Spleen (tissue), 11 donors: ENCODE data around the gene MACROD2. TPM values are rescaled to one million over a fixed set of nuclear protein-coding genes. Genes with fewer than 3 reads are reported as not detected.

ENCODE experiments used
- DNase-seq: peaks from one replicate; pipeline ENCODE4 v3.0.0-alpha.2; 2020
- H3K27ac ChIP-seq, 8 donors: fragments of 200-600 bp; sonication (generic) in 7 of 8; 1 replicate in 4 of 8; 2 replicates in 4 of 8; pipeline versions ENCODE4 v1.5.0 to v1.8.0; 2016 to 2021; ENCODE audit warnings: inconsistent platforms in 4 of 8, mild to moderate bottlenecking in 4 of 8, moderate library complexity in 1 of 8
- H3K27me3 ChIP-seq, 7 donors: fragments of 200-600 bp; sonication (generic) in 6 of 7; replicated peaks in 1 of 7; 1 replicate in 4 of 7; 2 replicates in 3 of 7; pipeline versions ENCODE4 v1.5.0 to v1.8.0; 2016 to 2021; ENCODE audit warnings: inconsistent platforms in 3 of 7, mild to moderate bottlenecking in 1 of 7
- H3K36me3 ChIP-seq, 6 donors: fragments of 200-600 bp; sonication (generic) in 5 of 6; 1 replicate in 4 of 6; 2 replicates in 2 of 6; pipeline versions ENCODE4 v1.5.0 to v1.8.0; 2016 to 2021; ENCODE audit warnings: inconsistent platforms in 2 of 6
- H3K4me1 ChIP-seq, 6 donors: fragments of 200-600 bp; sonication (generic) in 5 of 6; 1 replicate in 3 of 6; 2 replicates in 3 of 6; pipeline versions ENCODE4 v1.5.0 to v1.8.0; 2016 to 2021; ENCODE audit warnings: inconsistent platforms in 3 of 6
- H3K4me3 ChIP-seq, 8 donors: fragments of 200-600 bp; sonication (generic) in 7 of 8; 1 replicate in 4 of 8; 2 replicates in 4 of 8; pipeline versions ENCODE4 v1.5.0 to v1.8.0; 2016 to 2021; ENCODE audit warnings: inconsistent platforms in 4 of 8, mild to moderate bottlenecking in 4 of 8, moderate library complexity in 2 of 8
- H3K9me3 ChIP-seq, 8 donors: fragments of 200-600 bp; sonication (generic) in 7 of 8; 1 replicate in 4 of 8; 2 replicates in 4 of 8; pipeline versions ENCODE4 v1.5.0 to v1.8.0; 2016 to 2021; ENCODE audit warnings: inconsistent platforms in 4 of 8
- POLR2A ChIP-seq, 3 donors: fragments of 450-650 bp; IDR thresholded peaks; one replicate each; pipeline ENCODE4 v1.5.1; 2017; ENCODE audit warnings: antibody characterized with exemption in 3 of 3, mild to moderate bottlenecking in 1 of 3
- POLR2AphosphoS5 ChIP-seq, 3 donors: sonication (generic); formaldehyde crosslinking; IDR thresholded peaks; one replicate each; pipeline ENCODE4 v1.5.1; 2017; ENCODE audit warnings: antibody characterized with exemption in 3 of 3
- WGBS, 5 donors: extraction: QIAGEN DNeasy Blood & Tissue Kit in 3 of 5; methylation state at CpG; one replicate each; pipeline versions ENCODE4 v1.1.5 to v1.1.7; 2013 to 2018; 5-methylcytosine and 5-hydroxymethylcytosine counted together
- intact Hi-C: fragments of 100-400 bp; cut with DNase I; formaldehyde crosslinking; loops from one replicate; pipeline ENCODE4 v1.15.0; 2023; ENCODE audit warnings: low total_unique reads
- polyA plus RNA-seq, 3 donors: library from polyadenylated mRNA; stranded (reverse); fragments of 200-250 nt; gene quantifications; one replicate each; pipeline ENCODE4 v1.2.1, GENCODE V29; 2013
- total RNA-seq, 7 donors: library from RNA; depleted of rRNA in 3 of 7; stranded (reverse); fragments of >200 nt in 3 of 7; fragmentation: NEBNext Ultra II Directional in 4 of 7; extraction: Animal tissue kit (Norgen Biotek cat#: 25700) in 4 of 7; gene quantifications; one replicate each; pipeline versions ENCODE4 v1.1.0 to v1.2.1, GENCODE V29; 2016 to 2021
- TF ChIP-seq, protein P1 (sequence below), 11 experiments: fragments of 200-600 bp in 7 of 11; fragments of 450-650 bp in 4 of 11; sonication (generic) in 4 of 11; IDR thresholded peaks in 8 of 11; conservative IDR thresholded peaks in 3 of 11; 1 replicate in 7 of 11; 2 replicates in 4 of 11; pipeline versions ENCODE4 v1.4.0 to v1.8.0; 2016 to 2021; ENCODE audit warnings: antibody characterized with exemption in 11 of 11, inconsistent platforms in 4 of 11, mild to moderate bottlenecking in 1 of 11
- donor health status: healthy with polysubstance abuse.
- donor health status: DM: no; HTN: no; CAD: no; lungs with moderate emphysema.
- donor health status: DM: no; HTN: no; CAD: no.
- donor health status: Bipolar disorder and iron deficiency.
- donor health status: healthy.
- donor health status: DM: no; HTN: no; CAD: no.
- donor health status: DM: yes; HTN: yes; CAD: no.

MACROD2 gene
- total and polyA plus RNA-seq, 10 donors: 1.5 to 4.7 (median 3.4) TPM

DNA sequence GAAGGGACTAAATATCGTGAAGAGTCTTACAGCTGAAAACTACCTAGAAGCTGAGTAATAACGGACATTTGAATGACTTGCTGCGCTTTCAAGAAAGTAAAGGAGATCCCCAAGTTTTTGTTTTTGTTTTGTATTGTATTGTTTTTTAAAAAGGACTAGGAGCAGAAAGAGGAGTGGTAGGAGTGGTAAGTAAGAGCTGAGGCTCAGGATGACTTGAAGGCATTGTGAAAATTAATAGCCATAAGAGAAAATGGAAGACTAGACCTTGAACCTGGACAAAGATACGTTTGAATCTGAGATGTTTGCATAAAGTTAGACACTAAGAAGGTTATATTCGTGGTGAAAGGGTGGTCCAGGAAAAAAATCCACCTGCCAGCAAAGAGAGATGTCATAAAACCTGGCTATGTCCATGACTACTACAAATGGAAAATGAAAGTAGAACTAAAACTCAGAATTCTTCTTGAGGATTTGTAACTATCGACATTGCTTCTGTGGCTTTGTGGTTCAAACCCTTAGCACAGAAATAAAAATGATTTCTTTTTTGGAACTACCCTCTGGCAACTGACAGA is 1166.8 kb downstream of the MACROD2 start:
- Histone ChIP-seq H3K27me3 (no peaks in the 10 kb centered on the region), H3K9me3 (no peaks in the 10 kb centered on the region), H3K27ac (no peak overlapping the region), H3K4me1 (peaks cover 0 to 8% (median 0%) of the 10 kb centered on the region in 6 donors), H3K4me3 (peak overlapping the region in 7 of 8 donors; percentile 2 to 58 (median 19)), H3K36me3 (no peaks in the 10 kb centered on the region)
- no peak for DNase-seq
- WGBS, 5 donors: 47 to 51% (median 50%) methylated on average over 6 of the region's 6 CpGs
- intact Hi-C loops: no loop called here
- no peak for TF ChIP-seq POLR2A (IDR thresholded peaks at IDR 0.05)
- no peak for TF ChIP-seq POLR2AphosphoS5 (IDR thresholded peaks at IDR 0.05)
- TF ChIP-seq, protein P1, sequence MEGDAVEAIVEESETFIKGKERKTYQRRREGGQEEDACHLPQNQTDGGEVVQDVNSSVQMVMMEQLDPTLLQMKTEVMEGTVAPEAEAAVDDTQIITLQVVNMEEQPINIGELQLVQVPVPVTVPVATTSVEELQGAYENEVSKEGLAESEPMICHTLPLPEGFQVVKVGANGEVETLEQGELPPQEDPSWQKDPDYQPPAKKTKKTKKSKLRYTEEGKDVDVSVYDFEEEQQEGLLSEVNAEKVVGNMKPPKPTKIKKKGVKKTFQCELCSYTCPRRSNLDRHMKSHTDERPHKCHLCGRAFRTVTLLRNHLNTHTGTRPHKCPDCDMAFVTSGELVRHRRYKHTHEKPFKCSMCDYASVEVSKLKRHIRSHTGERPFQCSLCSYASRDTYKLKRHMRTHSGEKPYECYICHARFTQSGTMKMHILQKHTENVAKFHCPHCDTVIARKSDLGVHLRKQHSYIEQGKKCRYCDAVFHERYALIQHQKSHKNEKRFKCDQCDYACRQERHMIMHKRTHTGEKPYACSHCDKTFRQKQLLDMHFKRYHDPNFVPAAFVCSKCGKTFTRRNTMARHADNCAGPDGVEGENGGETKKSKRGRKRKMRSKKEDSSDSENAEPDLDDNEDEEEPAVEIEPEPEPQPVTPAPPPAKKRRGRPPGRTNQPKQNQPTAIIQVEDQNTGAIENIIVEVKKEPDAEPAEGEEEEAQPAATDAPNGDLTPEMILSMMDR (IDR thresholded peaks at IDR 0.05 in 8 of 11, conservative IDR thresholded peaks at IDR 0.05 in 3 of 11): no peak

DNA sequence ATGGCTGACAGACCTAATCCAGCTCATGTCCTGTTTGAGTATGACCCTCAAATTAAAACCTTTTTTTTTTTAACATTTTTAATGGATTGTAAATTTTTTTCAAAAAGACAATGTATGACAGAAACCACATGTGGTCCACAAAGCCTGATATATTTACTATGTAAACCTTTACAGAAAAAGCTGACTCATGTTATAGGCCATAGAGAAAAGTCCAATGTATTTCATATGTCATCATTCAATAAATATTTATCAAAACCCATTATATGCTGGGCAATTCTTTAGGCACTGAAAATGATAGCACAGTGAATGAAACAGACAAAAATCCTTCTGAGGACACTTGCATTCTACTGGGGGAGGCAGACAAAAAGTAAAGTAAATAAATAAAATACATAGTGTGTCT is 1168.3 kb downstream of the MACROD2 start:
- TF ChIP-seq, protein P1 (IDR thresholded peaks at IDR 0.05 in 8 of 11, conservative IDR thresholded peaks at IDR 0.05 in 3 of 11): no peak
- TF ChIP-seq POLR2AphosphoS5 (IDR thresholded peaks at IDR 0.05): no peak
- TF ChIP-seq POLR2A (IDR thresholded peaks at IDR 0.05): no peak
- H3K4me3 ChIP-seq: no peak overlapping the region
- intact Hi-C loops: no loop called here

DNA sequence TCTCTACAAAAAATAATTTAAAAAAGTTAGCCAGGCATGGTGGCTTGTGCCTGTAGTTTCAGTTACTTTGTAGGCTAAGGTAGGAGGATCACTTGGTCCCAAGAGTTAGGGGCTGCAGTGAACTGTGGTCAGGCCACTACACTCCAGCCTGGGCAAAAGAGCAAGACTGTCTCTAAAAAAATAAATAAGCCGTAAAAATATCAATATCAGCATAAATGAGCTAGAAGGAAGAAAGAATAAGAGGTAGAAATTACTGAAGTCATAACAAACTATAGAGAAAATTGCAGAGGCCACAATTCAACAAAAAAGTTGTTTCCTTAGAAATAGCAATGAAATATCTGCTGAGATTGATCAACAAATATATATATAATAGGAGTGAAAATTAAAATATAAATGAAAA is 1169.4 kb downstream of the MACROD2 start:
- Histone ChIP-seq H3K27me3 (no peaks in the 10 kb centered on the region), H3K4me3 (no peak overlapping the region), H3K9me3 (no peaks in the 10 kb centered on the region), H3K27ac (no peak overlapping the region), H3K4me1 (peaks cover 0 to 8% (median 0%) of the 10 kb centered on the region in 6 donors), H3K36me3 (no peaks in the 10 kb centered on the region)
- WGBS, 5 donors: 87 to 100% (median 95%) methylated on average over 1 of the region's 1 CpG
- DNase-seq: no peak
- intact Hi-C loops: no loop called here
- TF ChIP-seq POLR2A (IDR thresholded peaks at IDR 0.05) (no peak), POLR2AphosphoS5 (IDR thresholded peaks at IDR 0.05) (no peak)
- TF ChIP-seq, protein P1 (IDR thresholded peaks at IDR 0.05 in 8 of 11, conservative IDR thresholded peaks at IDR 0.05 in 3 of 11): no peak

More for the DNA sequence above, 1168.3 kb downstream of the MACROD2 start:
- Histone ChIP-seq H3K4me1 (peaks cover 0 to 8% (median 0%) of the 10 kb centered on the region in 6 donors), H3K27ac (no peak overlapping the region), H3K27me3 (no peaks in the 10 kb centered on the region), H3K9me3 (no peaks in the 10 kb centered on the region), H3K36me3 (no peaks in the 10 kb centered on the region)
- DNase-seq: no peak

DNA sequence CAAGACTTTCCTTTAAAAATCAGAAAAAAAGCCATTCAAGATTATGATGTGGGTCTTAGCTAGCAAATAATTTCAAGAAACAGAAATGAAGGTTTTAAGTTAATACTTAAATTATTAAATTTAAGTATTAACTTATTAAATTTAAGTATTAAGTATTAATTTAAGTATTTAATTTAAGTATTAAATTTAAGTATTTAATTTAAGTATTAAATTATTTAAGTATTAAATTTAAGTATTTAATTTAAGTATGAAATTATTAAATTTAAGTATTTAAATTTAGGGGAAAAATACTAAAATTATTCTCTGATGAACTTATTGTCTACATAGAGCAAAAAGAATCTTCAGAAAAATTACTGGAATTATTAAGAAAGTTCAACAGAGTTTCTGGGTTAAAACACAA is 1171.4 kb downstream of the MACROD2 start:
- Histone ChIP-seq H3K9me3 (no peaks in the 10 kb centered on the region), H3K27ac (no peak overlapping the region), H3K4me1 (peaks cover 0 to 8% (median 0%) of the 10 kb centered on the region in 6 donors), H3K4me3 (no peak overlapping the region), H3K36me3 (no peaks in the 10 kb centered on the region), H3K27me3 (no peaks in the 10 kb centered on the region)
- intact Hi-C loops: no loop called here
- DNase-seq: no peak
- no peak for TF ChIP-seq POLR2AphosphoS5 (IDR thresholded peaks at IDR 0.05)
- no peak for TF ChIP-seq POLR2A (IDR thresholded peaks at IDR 0.05)
- TF ChIP-seq, protein P1 (IDR thresholded peaks at IDR 0.05 in 8 of 11, conservative IDR thresholded peaks at IDR 0.05 in 3 of 11): no peak
